ENCODE data around the gene CNEP1R1.

Gene CNEP1R1

GRCh38 chr16:50065241-50065623 is 40.2 kb downstream of the CNEP1R1 start:
- DNase-seq (ENCODE audit: low read depth in 2 of 2) = no peak

GRCh38 chr16:50065624-50066481 is 40.8 kb downstream of the CNEP1R1 start, which contains the start of gene HEATR3:
Gene HEATR3, plus strand, starts transcription at chr16:50065970. Its CDS starts 162 bp downstream, at chr16:50066132.
- DNase-seq (ENCODE audit: low read depth in 2 of 2) = peak; percentile 89 to 94

- no peak for DNase-seq (ENCODE audit: low read depth in 2 of 2)
Observed at GRCh38 chr16:50066482-50067289, 41.7 kb downstream of the CNEP1R1 start.

- DNase-seq (ENCODE audit: low read depth in 2 of 2) = peak in 1 of 2 donors; percentile 10
Observed at GRCh38 chr16:50067290-50067853, 42.3 kb downstream of the CNEP1R1 start.

GRCh38 chr16:50068550-50068949 is 43.5 kb downstream of the CNEP1R1 start:
- no peak for DNase-seq (ENCODE audit: low read depth in 2 of 2)

- no peak for DNase-seq (ENCODE audit: low read depth in 2 of 2)
Observed at GRCh38 chr16:50069060-50069459, 44.0 kb downstream of the CNEP1R1 start.

GRCh38 chr16:50071075-50071671 is 46.1 kb downstream of the CNEP1R1 start:
- DNase-seq (ENCODE audit: low read depth in 2 of 2) = no peak

GRCh38 chr16:50072730-50073129 is 47.7 kb downstream of the CNEP1R1 start:
- no peak for DNase-seq (ENCODE audit: low read depth in 2 of 2)

GRCh38 chr16:50079397-50080140 is 54.5 kb downstream of the CNEP1R1 start:
- no peak for DNase-seq (ENCODE audit: low read depth in 2 of 2)

- no peak for DNase-seq (ENCODE audit: low read depth in 2 of 2)
Observed at GRCh38 chr16:50081428-50082018, 56.5 kb downstream of the CNEP1R1 start.

GRCh38 chr16:50083996-50084395 is 59.0 kb downstream of the CNEP1R1 start:
- no peak for DNase-seq (ENCODE audit: low read depth in 2 of 2)

- no peak for DNase-seq (ENCODE audit: low read depth in 2 of 2)
Observed at GRCh38 chr16:50086176-50086575, 61.2 kb downstream of the CNEP1R1 start.
